ENCODE data around the gene RELL1.

DNA sequence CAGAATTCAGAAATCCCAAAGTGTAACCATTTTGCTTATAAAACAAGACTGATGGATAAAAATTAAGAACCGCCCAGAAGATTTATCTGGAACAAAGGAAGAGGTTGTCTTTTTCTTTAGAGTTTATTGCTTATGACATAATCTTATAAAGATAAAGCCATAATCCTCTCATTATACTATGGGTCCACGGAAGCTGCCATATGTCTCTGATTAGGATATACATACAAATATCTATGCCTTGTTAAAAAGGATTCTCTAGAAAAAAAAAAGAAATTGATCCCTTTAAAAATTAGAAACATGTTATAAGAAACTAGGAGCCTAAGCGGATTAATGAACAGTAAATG is 70.5 kb downstream of the RELL1 start:
- TF ChIP-seq, protein P1, sequence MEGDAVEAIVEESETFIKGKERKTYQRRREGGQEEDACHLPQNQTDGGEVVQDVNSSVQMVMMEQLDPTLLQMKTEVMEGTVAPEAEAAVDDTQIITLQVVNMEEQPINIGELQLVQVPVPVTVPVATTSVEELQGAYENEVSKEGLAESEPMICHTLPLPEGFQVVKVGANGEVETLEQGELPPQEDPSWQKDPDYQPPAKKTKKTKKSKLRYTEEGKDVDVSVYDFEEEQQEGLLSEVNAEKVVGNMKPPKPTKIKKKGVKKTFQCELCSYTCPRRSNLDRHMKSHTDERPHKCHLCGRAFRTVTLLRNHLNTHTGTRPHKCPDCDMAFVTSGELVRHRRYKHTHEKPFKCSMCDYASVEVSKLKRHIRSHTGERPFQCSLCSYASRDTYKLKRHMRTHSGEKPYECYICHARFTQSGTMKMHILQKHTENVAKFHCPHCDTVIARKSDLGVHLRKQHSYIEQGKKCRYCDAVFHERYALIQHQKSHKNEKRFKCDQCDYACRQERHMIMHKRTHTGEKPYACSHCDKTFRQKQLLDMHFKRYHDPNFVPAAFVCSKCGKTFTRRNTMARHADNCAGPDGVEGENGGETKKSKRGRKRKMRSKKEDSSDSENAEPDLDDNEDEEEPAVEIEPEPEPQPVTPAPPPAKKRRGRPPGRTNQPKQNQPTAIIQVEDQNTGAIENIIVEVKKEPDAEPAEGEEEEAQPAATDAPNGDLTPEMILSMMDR (conservative IDR thresholded peaks at IDR 0.05; ENCODE audit: low read length) = no peak
- TF ChIP-seq EZH2phosphoT487 (IDR thresholded peaks at IDR 0.05; ENCODE audit: borderline replicate concordance, low read depth, low read length) = no peak
